NB4 (cell line): ENCODE measurements around the gene SHISA6.
"Not testable (repeated sequence)": the region's sequence is repeated elsewhere in the genome, so short reads cannot be mapped to it uniquely, and the experiment has no call there.

Source experiments
- DNase-seq: peaks from one replicate; pipeline ENCODE4 v3.0.0; 2010; ENCODE audit warnings: low read depth
- H3K4me3 ChIP-seq: one replicate; pipeline ENCODE4 v1.5.1; 2011; ENCODE audit warnings: mild to moderate bottlenecking, low read depth, low read length, moderate library complexity
- CTCF ChIP-seq: IDR thresholded peaks from one replicate; pipeline ENCODE4 v1.5.1; 2012; ENCODE audit warnings: low read depth, low read length
- MAX ChIP-seq: IDR thresholded peaks from 2 replicates; pipeline ENCODE4 v1.6.1; 2011; ENCODE audit warnings: low read depth, low read length
- MYC ChIP-seq: IDR thresholded peaks from 2 replicates; pipeline ENCODE4 v1.6.1; 2011; ENCODE audit warnings: low read depth, low read length
- POLR2A ChIP-seq: IDR thresholded peaks from 2 replicates; pipeline ENCODE4 v1.6.1; 2011; ENCODE audit warnings: mild to moderate bottlenecking; ENCODE audit not compliant: insufficient read length; ENCODE audit errors: extremely low read depth

The SHISA6 gene

GRCh38 chr17:11304568-11304967 is 63.6 kb downstream of the SHISA6 start:
- TF ChIP-seq MAX (no peak), CTCF (no peak), MYC (no peak), POLR2A (no peak)
- no peak for DNase-seq
- H3K4me3 ChIP-seq: no peak overlapping the region

GRCh38 chr17:11305524-11305923 is 64.5 kb downstream of the SHISA6 start:
- TF ChIP-seq CTCF: no peak
- no peak for TF ChIP-seq MAX
- no peak for TF ChIP-seq POLR2A
- no peak for TF ChIP-seq MYC

GRCh38 chr17:11308531-11308930 is 67.5 kb downstream of the SHISA6 start:
- no peak overlapping the region for H3K4me3 ChIP-seq
- no peak for DNase-seq
- TF ChIP-seq MYC (no peak), POLR2A (no peak), MAX (no peak), CTCF (no peak)

More at GRCh38 chr17:11305524-11305923, 64.5 kb downstream of the SHISA6 start:
- DNase-seq: no peak
- no peak overlapping the region for H3K4me3 ChIP-seq

- no peak for TF ChIP-seq POLR2A
- no peak for TF ChIP-seq MYC
- no peak for TF ChIP-seq MAX
- no peak for TF ChIP-seq CTCF
- no peak overlapping the region for H3K4me3 ChIP-seq
- DNase-seq: no peak
Measured at GRCh38 chr17:11309033-11309432, 68.0 kb downstream of the SHISA6 start.

GRCh38 chr17:11309850-11310249 is 68.8 kb downstream of the SHISA6 start:
- no peak overlapping the region for H3K4me3 ChIP-seq
- TF ChIP-seq POLR2A: no peak
- TF ChIP-seq MAX: no peak
- DNase-seq: no peak

GRCh38 chr17:11316451-11316850 is 75.4 kb downstream of the SHISA6 start:
- DNase-seq, H3K4me3 ChIP-seq: not testable (repeated sequence)

- DNase-seq: no peak
- no peak overlapping the region for H3K4me3 ChIP-seq
- no peak for TF ChIP-seq MYC
- TF ChIP-seq CTCF: no peak
- no peak for TF ChIP-seq MAX
- TF ChIP-seq POLR2A: no peak
Measured at GRCh38 chr17:11318207-11318606, 77.2 kb downstream of the SHISA6 start.
